HEK293 (cell line): ENCODE data around the gene THSD7B.
"Not testable (repeated sequence)": the region's sequence is repeated elsewhere in the genome, so short reads cannot be mapped to it uniquely, and the experiment has no call there.

Experiments
- CTCF ChIA-PET: fragments of 350-600 bp; formaldehyde crosslinking; extraction: SDS; loops from one replicate; lab custom pipeline; 2021; ENCODE audit warnings: antibody characterized with exemption; lab: Yijun Ruan, JAX
- POLR2A ChIA-PET: fragments of 300-600 bp; formaldehyde crosslinking; extraction: SDS; loops from one replicate; lab custom pipeline; 2020; ENCODE audit warnings: antibody characterized with exemption, inconsistent platforms; lab: Yijun Ruan, JAX
- H3K27ac ChIP-seq: fragments of 200-500 bp; sonication (Bioruptor generic); 2 replicates; pipeline ENCODE4 v1.5.1; 2014; ENCODE audit warnings: low read depth, low read length, control low read depth, inconsistent platforms; ENCODE audit errors: extremely low read depth
- H3K36me3 ChIP-seq, 2 experiments: fragments of 200-500 bp in 1 of 2; sonication (Bioruptor generic) in 1 of 2; 1 replicate in 1 of 2; 2 replicates in 1 of 2; pipeline ENCODE4 v1.5.1; 2014 to 2017; ENCODE audit warnings: inconsistent platforms in 2 of 2, low read length in 2 of 2; ENCODE audit not compliant: control insufficient read depth in 2 of 2, insufficient read depth in 1 of 2
- H3K4me1 ChIP-seq: fragments of 200-500 bp; sonication (Bioruptor generic); 2 replicates; pipeline ENCODE4 v1.5.1; 2014; ENCODE audit warnings: mild to moderate bottlenecking, low read length, inconsistent platforms; ENCODE audit not compliant: control insufficient read depth, insufficient read depth
- H3K4me3 ChIP-seq: 2 replicates; pipeline ENCODE4 v1.5.1; 2011; ENCODE audit warnings: low read depth, mild to moderate bottlenecking, control low read depth, low read length, moderate library complexity
- H3K9me3 ChIP-seq: fragments of 200-500 bp; sonication (Bioruptor generic); 2 replicates; pipeline ENCODE4 v1.5.1; 2014; ENCODE audit warnings: low read depth, low read length, inconsistent platforms; ENCODE audit not compliant: control insufficient read depth, insufficient read depth
- KLF10 ChIP-seq: fragments of 450-650 bp; IDR thresholded peaks from 2 replicates; pipeline ENCODE4 v1.5.1; 2018; ENCODE audit warnings: missing biosample characterization, mild to moderate bottlenecking, missing genetic modification characterization
- ZFP37 ChIP-seq: fragments of 450-650 bp; formaldehyde crosslinking; IDR thresholded peaks from 2 replicates; pipeline ENCODE4 v1.5.1; 2016; ENCODE audit warnings: missing biosample characterization, missing genetic modification characterization
- ZNF112 ChIP-seq: fragments of 450-650 bp; formaldehyde crosslinking; IDR thresholded peaks from 2 replicates; pipeline ENCODE4 v1.5.0; 2017; ENCODE audit warnings: missing biosample characterization, missing genetic modification characterization
- ZNF133 ChIP-seq: fragments of 450-650 bp; formaldehyde crosslinking; IDR thresholded peaks from 2 replicates; pipeline ENCODE4 v1.5.1; 2016; ENCODE audit warnings: missing biosample characterization, missing genetic modification characterization
- ZNF354C ChIP-seq: fragments of 450-650 bp; formaldehyde crosslinking; IDR thresholded peaks from 2 replicates; pipeline ENCODE4 v1.5.1; 2016; ENCODE audit warnings: missing biosample characterization, missing genetic modification characterization, low read depth, borderline replicate concordance
- ZNF394 ChIP-seq: fragments of 450-650 bp; formaldehyde crosslinking; IDR thresholded peaks from 2 replicates; pipeline ENCODE4 v1.5.1; 2016; ENCODE audit warnings: missing biosample characterization, missing genetic modification characterization, mild to moderate bottlenecking, moderate library complexity, borderline replicate concordance
- ZNF416 ChIP-seq: fragments of 450-650 bp; formaldehyde crosslinking; IDR thresholded peaks from 2 replicates; pipeline ENCODE4 v1.5.1; 2016; ENCODE audit warnings: missing biosample characterization, missing genetic modification characterization
- ZNF433 ChIP-seq: fragments of 450-650 bp; formaldehyde crosslinking; IDR thresholded peaks from 2 replicates; pipeline ENCODE4 v1.5.1; 2016; ENCODE audit warnings: missing biosample characterization, missing genetic modification characterization, low read depth
- ZNF623 ChIP-seq: fragments of 450-650 bp; formaldehyde crosslinking; IDR thresholded peaks from 2 replicates; pipeline ENCODE4 v1.5.1; 2016; ENCODE audit warnings: missing biosample characterization, missing genetic modification characterization
- ZNF664 ChIP-seq: fragments of 450-650 bp; formaldehyde crosslinking; IDR thresholded peaks from 2 replicates; pipeline ENCODE4 v1.5.1; 2016; ENCODE audit warnings: missing biosample characterization, missing genetic modification characterization
- ZNF670 ChIP-seq: fragments of 450-650 bp; formaldehyde crosslinking; IDR thresholded peaks from 2 replicates; pipeline ENCODE4 v1.5.1; 2016; ENCODE audit warnings: missing biosample characterization, missing genetic modification characterization, low read depth
- ZNF747 ChIP-seq: fragments of 450-650 bp; formaldehyde crosslinking; IDR thresholded peaks from 2 replicates; pipeline ENCODE4 v1.5.1; 2016; ENCODE audit warnings: missing biosample characterization, missing genetic modification characterization
- ZNF776 ChIP-seq: fragments of 450-650 bp; formaldehyde crosslinking; IDR thresholded peaks from 2 replicates; pipeline ENCODE4 v1.5.0; 2017; ENCODE audit warnings: missing biosample characterization, missing genetic modification characterization, borderline replicate concordance
- ZNF791 ChIP-seq: fragments of 450-650 bp; formaldehyde crosslinking; IDR thresholded peaks from 2 replicates; pipeline ENCODE4 v1.5.1; 2016; ENCODE audit warnings: missing biosample characterization, missing genetic modification characterization
- ZNF837 ChIP-seq: fragments of 450-650 bp; formaldehyde crosslinking; IDR thresholded peaks from 2 replicates; pipeline ENCODE4 v1.5.1; 2016; ENCODE audit warnings: missing biosample characterization, missing genetic modification characterization
- TF ChIP-seq, protein P1 (sequence below): fragments of 450-650 bp; formaldehyde crosslinking; IDR thresholded peaks from 2 replicates; pipeline ENCODE4 v1.5.1; 2017; ENCODE audit warnings: missing biosample characterization, missing genetic modification characterization
- TF ChIP-seq, protein P2 (sequence below): fragments of 450-650 bp; IDR thresholded peaks from 2 replicates; pipeline ENCODE4 v1.5.1; 2018; ENCODE audit warnings: missing biosample characterization, mild to moderate bottlenecking, missing genetic modification characterization
- TF ChIP-seq, protein P3 (sequence below): fragments of 450-650 bp; formaldehyde crosslinking; IDR thresholded peaks from 2 replicates; pipeline ENCODE4 v1.5.1; 2017; ENCODE audit warnings: missing biosample characterization, missing genetic modification characterization
- TF ChIP-seq, protein P4 (sequence below): fragments of 450-650 bp; formaldehyde crosslinking; IDR thresholded peaks from 2 replicates; pipeline ENCODE4 v1.5.1; 2017; ENCODE audit warnings: missing biosample characterization, missing genetic modification characterization

The THSD7B gene

DNA sequence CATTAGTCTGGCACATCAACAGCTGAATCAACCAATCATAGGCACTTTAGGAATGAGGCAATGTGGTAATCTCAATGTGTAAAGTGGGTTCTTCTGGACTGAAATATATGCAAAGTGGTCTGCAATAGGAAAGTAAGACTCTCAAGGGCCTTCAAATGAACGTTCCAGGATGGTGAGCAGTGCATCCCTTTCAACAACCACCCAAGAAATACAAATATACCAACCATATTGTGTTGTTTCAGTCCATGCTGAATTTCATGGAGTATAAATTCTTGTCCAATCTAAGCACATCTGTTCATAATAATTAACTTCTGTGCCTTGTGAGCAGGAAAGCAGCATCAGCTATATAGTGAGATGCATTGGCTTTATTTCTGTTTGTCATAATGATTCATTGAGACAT lies 556.2 kb downstream of the THSD7B start:
- Histone ChIP-seq H3K36me3 (no peaks in the 10 kb centered on the region), H3K4me3 (no peak overlapping the region), H3K4me1 (no peaks in the 10 kb centered on the region), H3K9me3 (no peaks in the 10 kb centered on the region), H3K27ac (no peak overlapping the region)
- TF ChIP-seq ZNF623 (no peak), ZNF791 (tag by site-specific recombination) (no peak), ZNF394 (tag by site-specific recombination) (no peak), KLF10 (tag by site-specific recombination) (no peak), ZNF354C (no peak), ZNF433 (tag by site-specific recombination) (no peak)
- TF ChIP-seq, protein P1, sequence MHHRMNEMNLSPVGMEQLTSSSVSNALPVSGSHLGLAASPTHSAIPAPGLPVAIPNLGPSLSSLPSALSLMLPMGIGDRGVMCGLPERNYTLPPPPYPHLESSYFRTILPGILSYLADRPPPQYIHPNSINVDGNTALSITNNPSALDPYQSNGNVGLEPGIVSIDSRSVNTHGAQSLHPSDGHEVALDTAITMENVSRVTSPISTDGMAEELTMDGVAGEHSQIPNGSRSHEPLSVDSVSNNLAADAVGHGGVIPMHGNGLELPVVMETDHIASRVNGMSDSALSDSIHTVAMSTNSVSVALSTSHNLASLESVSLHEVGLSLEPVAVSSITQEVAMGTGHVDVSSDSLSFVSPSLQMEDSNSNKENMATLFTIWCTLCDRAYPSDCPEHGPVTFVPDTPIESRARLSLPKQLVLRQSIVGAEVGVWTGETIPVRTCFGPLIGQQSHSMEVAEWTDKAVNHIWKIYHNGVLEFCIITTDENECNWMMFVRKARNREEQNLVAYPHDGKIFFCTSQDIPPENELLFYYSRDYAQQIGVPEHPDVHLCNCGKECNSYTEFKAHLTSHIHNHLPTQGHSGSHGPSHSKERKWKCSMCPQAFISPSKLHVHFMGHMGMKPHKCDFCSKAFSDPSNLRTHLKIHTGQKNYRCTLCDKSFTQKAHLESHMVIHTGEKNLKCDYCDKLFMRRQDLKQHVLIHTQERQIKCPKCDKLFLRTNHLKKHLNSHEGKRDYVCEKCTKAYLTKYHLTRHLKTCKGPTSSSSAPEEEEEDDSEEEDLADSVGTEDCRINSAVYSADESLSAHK (tag by site-specific recombination) = no peak
- ChIA-PET CTCF (no interaction called here), POLR2A (no interaction called here)

DNA sequence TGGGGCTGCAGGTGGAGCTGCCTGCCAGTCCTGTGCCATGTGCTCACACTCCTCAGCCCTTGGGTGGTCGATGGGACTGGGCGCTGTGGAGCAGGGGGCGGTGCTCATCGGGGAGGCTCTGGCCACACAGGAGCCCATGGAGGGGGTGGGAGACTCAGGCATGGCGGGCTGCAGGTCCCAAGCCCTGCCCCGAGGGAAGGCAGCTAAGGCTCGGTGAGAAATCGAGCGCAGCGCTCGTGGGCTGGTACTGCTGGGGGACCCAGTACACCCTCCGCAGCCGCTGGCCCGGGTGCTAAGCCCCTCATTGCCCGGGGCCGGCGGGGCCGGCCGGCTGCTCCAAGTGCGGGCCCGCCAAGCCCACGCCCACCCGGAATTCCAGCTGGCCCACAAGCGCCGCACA lies 566.2 kb downstream of the THSD7B start:
- POLR2A ChIA-PET, H3K4me1 ChIP-seq, H3K4me3 ChIP-seq, H3K9me3 ChIP-seq, H3K27ac ChIP-seq, CTCF ChIA-PET, H3K36me3 ChIP-seq: not testable (repeated sequence)

DNA sequence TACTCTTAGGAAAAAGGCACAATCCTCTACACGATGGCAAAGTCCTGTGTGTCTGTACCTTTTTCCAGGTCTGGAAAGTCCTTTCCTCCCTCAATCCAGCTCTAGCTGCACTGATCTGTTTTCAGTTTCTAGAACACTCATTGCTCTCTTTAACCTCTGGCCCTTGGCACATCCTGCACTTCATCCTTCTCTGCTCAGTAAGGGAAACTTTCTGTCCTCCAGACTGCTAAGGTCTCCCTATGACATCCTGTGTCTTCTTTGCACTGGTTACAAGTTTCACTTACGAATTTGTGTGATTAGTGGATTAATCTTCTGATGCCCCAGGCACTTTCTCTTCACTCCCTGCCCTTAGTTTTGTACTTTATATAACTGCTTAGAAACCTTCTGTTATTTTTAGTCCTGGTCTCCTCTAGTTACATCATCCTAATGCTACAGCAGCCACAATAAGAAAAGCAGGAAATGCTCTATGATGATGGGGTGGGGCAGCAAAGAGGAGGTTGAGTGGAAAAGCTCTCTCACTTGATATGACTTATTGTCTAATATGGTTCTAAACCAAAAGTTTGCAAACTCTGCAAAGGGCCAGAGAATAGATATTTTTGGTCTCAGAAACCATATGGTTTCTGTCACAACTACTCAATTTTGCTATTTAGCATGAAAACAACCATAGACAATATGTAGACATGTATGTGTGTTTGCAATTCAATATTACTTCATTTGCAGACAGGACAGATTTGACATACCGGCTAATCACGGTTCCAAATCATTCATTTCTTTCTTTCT lies 568.2 kb downstream of the THSD7B start:
- ChIA-PET CTCF (interaction anchor here (0.6 kb wide), 1 partner anchor 57 kb away, joined by 4 read pairs; no protein-coding TSS in a partner anchor), POLR2A (no interaction called here)
- no peaks in the 10 kb centered on the region for H3K36me3 ChIP-seq
- no peak overlapping the region for H3K4me3 ChIP-seq
- H3K9me3 ChIP-seq = no peaks in the 10 kb centered on the region
- H3K4me1 ChIP-seq = no peaks in the 10 kb centered on the region
- TF ChIP-seq ZNF416 (tag by site-specific recombination) (no peak), ZNF133 (tag by site-specific recombination) (no peak), ZNF837 (tag by site-specific recombination) (no peak), ZNF664 (tag by site-specific recombination) (no peak), ZNF747 (no peak), ZNF112 (tag by site-specific recombination) (no peak), ZNF670 (tag by site-specific recombination) (no peak), ZFP37 (tag by site-specific recombination) (no peak), ZNF776 (tag by site-specific recombination) (no peak)
- TF ChIP-seq, protein P2, sequence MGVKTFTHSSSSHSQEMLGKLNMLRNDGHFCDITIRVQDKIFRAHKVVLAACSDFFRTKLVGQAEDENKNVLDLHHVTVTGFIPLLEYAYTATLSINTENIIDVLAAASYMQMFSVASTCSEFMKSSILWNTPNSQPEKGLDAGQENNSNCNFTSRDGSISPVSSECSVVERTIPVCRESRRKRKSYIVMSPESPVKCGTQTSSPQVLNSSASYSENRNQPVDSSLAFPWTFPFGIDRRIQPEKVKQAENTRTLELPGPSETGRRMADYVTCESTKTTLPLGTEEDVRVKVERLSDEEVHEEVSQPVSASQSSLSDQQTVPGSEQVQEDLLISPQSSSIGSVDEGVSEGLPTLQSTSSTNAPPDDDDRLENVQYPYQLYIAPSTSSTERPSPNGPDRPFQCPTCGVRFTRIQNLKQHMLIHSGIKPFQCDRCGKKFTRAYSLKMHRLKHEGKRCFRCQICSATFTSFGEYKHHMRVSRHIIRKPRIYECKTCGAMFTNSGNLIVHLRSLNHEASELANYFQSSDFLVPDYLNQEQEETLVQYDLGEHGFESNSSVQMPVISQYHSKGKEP (tag by site-specific recombination) = no peak
- TF ChIP-seq, protein P3, sequence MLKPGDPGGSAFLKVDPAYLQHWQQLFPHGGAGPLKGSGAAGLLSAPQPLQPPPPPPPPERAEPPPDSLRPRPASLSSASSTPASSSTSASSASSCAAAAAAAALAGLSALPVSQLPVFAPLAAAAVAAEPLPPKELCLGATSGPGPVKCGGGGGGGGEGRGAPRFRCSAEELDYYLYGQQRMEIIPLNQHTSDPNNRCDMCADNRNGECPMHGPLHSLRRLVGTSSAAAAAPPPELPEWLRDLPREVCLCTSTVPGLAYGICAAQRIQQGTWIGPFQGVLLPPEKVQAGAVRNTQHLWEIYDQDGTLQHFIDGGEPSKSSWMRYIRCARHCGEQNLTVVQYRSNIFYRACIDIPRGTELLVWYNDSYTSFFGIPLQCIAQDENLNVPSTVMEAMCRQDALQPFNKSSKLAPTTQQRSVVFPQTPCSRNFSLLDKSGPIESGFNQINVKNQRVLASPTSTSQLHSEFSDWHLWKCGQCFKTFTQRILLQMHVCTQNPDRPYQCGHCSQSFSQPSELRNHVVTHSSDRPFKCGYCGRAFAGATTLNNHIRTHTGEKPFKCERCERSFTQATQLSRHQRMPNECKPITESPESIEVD (tag by site-specific recombination) = no peak
- TF ChIP-seq, protein P4, sequence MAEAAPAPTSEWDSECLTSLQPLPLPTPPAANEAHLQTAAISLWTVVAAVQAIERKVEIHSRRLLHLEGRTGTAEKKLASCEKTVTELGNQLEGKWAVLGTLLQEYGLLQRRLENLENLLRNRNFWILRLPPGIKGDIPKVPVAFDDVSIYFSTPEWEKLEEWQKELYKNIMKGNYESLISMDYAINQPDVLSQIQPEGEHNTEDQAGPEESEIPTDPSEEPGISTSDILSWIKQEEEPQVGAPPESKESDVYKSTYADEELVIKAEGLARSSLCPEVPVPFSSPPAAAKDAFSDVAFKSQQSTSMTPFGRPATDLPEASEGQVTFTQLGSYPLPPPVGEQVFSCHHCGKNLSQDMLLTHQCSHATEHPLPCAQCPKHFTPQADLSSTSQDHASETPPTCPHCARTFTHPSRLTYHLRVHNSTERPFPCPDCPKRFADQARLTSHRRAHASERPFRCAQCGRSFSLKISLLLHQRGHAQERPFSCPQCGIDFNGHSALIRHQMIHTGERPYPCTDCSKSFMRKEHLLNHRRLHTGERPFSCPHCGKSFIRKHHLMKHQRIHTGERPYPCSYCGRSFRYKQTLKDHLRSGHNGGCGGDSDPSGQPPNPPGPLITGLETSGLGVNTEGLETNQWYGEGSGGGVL (tag by site-specific recombination) = no peak
- TF ChIP-seq, all 188 proteins: peak for 0
- no peak overlapping the region for H3K27ac ChIP-seq
